Measurements from ENCODE around the gene RORC.

RORC gene

DNA sequence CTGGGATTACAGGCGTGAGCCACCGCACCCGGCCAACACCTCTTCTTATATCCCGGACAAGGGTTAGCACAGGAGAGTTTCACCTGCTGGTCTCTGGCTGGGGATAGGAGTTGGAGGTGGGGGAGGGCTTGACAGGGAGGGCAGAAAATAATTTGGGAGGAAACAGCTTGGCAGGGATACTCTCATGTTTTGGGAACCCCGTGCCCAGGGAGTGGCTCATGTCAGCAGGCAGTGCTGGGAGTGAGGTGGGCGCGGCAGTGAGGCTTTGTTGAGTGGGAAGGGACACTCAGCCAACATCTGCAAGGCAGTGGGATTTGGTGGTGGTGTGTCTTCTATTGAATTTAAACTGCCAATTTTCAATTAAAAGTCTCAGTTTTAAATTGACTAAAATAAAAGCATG, 23.1 kb upstream of the RORC start:
- H3K79me2 ChIP-seq, result no peaks in the 10 kb centered on the region
- no peaks in the 10 kb centered on the region for H3K36me3 ChIP-seq (ENCODE audit: control insufficient read depth, insufficient read depth, low read length)
- no peak overlapping the region for H3K4me3 ChIP-seq (ENCODE audit: low read depth, low read length)
- H2AFZ ChIP-seq, result no peak overlapping the region
- H3K4me2 ChIP-seq (ENCODE audit: low read length), result no peak overlapping the region
- no peaks in the 10 kb centered on the region for H3K27me3 ChIP-seq (ENCODE audit: control insufficient read depth, insufficient read depth, low read length)
- no peak overlapping the region for H3K27ac ChIP-seq
- no peaks in the 10 kb centered on the region for H3K4me1 ChIP-seq
- TF ChIP-seq, protein P1, sequence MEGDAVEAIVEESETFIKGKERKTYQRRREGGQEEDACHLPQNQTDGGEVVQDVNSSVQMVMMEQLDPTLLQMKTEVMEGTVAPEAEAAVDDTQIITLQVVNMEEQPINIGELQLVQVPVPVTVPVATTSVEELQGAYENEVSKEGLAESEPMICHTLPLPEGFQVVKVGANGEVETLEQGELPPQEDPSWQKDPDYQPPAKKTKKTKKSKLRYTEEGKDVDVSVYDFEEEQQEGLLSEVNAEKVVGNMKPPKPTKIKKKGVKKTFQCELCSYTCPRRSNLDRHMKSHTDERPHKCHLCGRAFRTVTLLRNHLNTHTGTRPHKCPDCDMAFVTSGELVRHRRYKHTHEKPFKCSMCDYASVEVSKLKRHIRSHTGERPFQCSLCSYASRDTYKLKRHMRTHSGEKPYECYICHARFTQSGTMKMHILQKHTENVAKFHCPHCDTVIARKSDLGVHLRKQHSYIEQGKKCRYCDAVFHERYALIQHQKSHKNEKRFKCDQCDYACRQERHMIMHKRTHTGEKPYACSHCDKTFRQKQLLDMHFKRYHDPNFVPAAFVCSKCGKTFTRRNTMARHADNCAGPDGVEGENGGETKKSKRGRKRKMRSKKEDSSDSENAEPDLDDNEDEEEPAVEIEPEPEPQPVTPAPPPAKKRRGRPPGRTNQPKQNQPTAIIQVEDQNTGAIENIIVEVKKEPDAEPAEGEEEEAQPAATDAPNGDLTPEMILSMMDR (IDR thresholded peaks at IDR 0.05), result no peak
- H3K9me3 ChIP-seq (ENCODE audit: control insufficient read depth, low read length), result no peaks in the 10 kb centered on the region
- H3K9ac ChIP-seq, result no peak overlapping the region

DNA sequence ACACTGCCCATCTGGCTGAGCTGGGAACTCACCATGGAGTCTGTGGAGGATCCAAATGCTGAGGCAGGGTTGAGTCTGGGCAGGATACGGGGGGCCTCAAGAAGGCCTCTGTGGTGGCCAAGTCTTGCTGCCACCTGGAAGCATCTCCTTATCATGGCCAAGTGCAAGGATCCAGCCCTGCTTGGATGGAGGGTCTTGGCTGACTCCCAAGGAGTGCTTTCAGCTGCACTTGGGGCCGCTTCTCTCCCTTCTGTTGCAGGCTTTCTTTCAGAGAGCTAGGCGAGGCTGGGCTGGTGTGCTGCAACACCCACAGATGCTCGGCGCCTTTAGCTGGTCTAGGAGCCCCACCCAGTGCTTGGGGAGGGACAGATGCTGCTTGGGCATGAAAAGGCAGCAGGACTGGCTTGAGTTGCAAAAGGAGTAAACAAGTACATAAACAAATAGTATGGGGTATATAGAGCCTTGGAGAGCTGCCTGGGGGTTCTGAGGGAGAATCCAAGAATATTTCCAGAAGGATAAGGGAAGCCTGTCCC, 21.9 kb upstream of the RORC start, which contains the start of gene THEM5:
TSS of gene THEM5 (minus strand) at position 302 of the 533 bp plus-strand sequence. CDS start at position 155, 147 bp downstream.
- H3K4me2 ChIP-seq (ENCODE audit: low read length), result no peak within 1 kb of the TSS
- no peak within 1 kb of the TSS for H2AFZ ChIP-seq
- no peaks in the 10 kb centered on the region for H3K36me3 ChIP-seq (ENCODE audit: control insufficient read depth, insufficient read depth, low read length)
- no peaks in the 10 kb centered on the region for H3K79me2 ChIP-seq
- no peaks in the 10 kb centered on the region for H3K27me3 ChIP-seq (ENCODE audit: control insufficient read depth, insufficient read depth, low read length)
- H3K4me1 ChIP-seq, result peaks cover 2% of the 10 kb centered on the region
- no peaks in the 10 kb centered on the region for H3K9me3 ChIP-seq (ENCODE audit: control insufficient read depth, low read length)
- H3K9ac ChIP-seq, result no peak within 1 kb of the TSS
- TF ChIP-seq, protein P1 (IDR thresholded peaks at IDR 0.05), result no peak
- no peak within 1 kb of the TSS for H3K4me3 ChIP-seq (ENCODE audit: low read depth, low read length)
- H3K27ac ChIP-seq, result no peak within 1 kb of the TSS

DNA sequence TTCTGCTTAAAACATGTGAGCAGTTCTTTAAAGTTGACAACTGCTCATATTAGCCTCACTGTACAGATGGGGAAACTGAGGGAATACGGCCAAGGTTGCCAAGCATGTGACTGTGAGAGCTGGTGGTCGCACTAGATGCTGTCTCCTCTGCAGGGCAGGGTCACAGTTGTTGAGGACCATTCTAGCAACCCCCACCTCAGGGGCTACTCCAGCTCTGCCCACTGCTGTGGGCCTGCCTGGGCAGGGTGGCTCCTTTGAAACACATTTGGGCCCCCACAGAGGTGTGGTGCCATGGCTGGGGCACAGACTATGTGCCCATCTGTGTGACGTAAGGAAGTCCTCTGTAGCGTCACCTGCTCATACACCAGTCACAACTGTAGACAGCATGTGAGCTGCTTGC, 21.1 kb upstream of the RORC start:
- TF ChIP-seq, protein P1 (IDR thresholded peaks at IDR 0.05), result no peak
- H3K27me3 ChIP-seq (ENCODE audit: control insufficient read depth, insufficient read depth, low read length), result no peaks in the 10 kb centered on the region

DNA sequence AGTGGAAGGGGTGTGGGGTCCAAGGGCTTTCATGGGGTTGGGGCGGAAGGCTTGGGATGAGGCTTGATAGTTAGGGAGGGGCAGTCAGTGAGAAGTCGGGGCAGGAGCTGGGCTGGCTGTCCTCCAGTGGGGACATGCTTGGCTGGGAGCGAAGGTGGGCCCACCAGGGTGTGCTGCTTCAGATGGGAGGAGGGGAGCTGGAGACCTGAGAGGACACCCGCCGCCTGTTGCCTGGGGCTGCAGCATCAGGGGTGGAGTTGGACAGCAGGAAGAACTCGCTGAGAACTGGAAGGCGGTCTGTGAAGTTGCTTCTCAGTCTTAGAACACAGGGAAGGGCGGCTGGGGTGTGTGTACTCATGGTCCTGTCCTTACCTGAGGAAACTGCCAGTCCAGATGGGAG, 20.3 kb upstream of the RORC start:
- Histone ChIP-seq H3K27me3 (ENCODE audit: control insufficient read depth, insufficient read depth, low read length) (no peaks in the 10 kb centered on the region), H3K4me2 (ENCODE audit: low read length) (no peak overlapping the region), H3K27ac (no peak overlapping the region), H3K9ac (no peak overlapping the region), H3K4me3 (ENCODE audit: low read depth, low read length) (no peak overlapping the region), H3K79me2 (no peaks in the 10 kb centered on the region), H3K4me1 (peaks cover 2% of the 10 kb centered on the region), H2AFZ (no peak overlapping the region), H3K36me3 (ENCODE audit: control insufficient read depth, insufficient read depth, low read length) (no peaks in the 10 kb centered on the region), H3K9me3 (ENCODE audit: control insufficient read depth, low read length) (no peaks in the 10 kb centered on the region)
- TF ChIP-seq, protein P1 (IDR thresholded peaks at IDR 0.05), result no peak

More for the DNA sequence above, 21.1 kb upstream of the RORC start:
- no peaks in the 10 kb centered on the region for H3K9me3 ChIP-seq (ENCODE audit: control insufficient read depth, low read length)
- no peak overlapping the region for H3K27ac ChIP-seq
- no peak overlapping the region for H2AFZ ChIP-seq
- H3K4me3 ChIP-seq (ENCODE audit: low read depth, low read length), result no peak overlapping the region
- H3K4me2 ChIP-seq (ENCODE audit: low read length), result no peak overlapping the region
- H3K9ac ChIP-seq, result no peak overlapping the region
- H3K4me1 ChIP-seq, result peaks cover 2% of the 10 kb centered on the region
- H3K36me3 ChIP-seq (ENCODE audit: control insufficient read depth, insufficient read depth, low read length), result no peaks in the 10 kb centered on the region
- H3K79me2 ChIP-seq, result no peaks in the 10 kb centered on the region

DNA sequence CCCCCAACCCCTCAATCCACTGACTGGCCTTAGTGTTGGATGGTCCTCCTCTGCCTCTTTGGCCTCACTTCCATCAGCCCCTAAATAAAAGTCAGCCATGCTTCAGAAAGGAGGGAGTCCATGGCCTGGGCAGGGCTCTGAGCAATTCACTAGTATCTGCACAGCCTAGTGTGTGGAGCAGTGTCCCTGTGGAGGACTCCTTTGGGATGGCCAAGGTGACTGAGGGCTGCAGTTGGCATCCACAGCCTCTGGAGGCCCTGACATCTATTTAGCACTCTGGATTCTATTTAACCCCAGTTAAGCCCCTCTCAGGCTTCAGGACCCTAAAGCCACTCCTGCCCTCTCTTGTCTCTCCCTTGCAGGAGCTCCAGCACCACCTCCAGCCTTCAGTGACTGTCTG, 18.3 kb upstream of the RORC start:
- H3K4me2 ChIP-seq (ENCODE audit: low read length), result no peak overlapping the region
- H3K9ac ChIP-seq, result no peak overlapping the region
- no peak overlapping the region for H3K4me3 ChIP-seq (ENCODE audit: low read depth, low read length)
- H3K27ac ChIP-seq, result no peak overlapping the region
- H3K79me2 ChIP-seq, result no peaks in the 10 kb centered on the region
- H3K36me3 ChIP-seq (ENCODE audit: control insufficient read depth, insufficient read depth, low read length), result no peaks in the 10 kb centered on the region
- H3K9me3 ChIP-seq (ENCODE audit: control insufficient read depth, low read length), result no peaks in the 10 kb centered on the region
- peaks cover 2% of the 10 kb centered on the region for H3K4me1 ChIP-seq
- no peaks in the 10 kb centered on the region for H3K27me3 ChIP-seq (ENCODE audit: control insufficient read depth, insufficient read depth, low read length)
- H2AFZ ChIP-seq, result no peak overlapping the region
- TF ChIP-seq, protein P1 (IDR thresholded peaks at IDR 0.05), result no peak
